HG03354 (cell line): ENCODE data around the gene TLE6.
"Not testable (repeated sequence)": the region's sequence is repeated elsewhere in the genome, so short reads cannot be mapped to it uniquely, and the experiment has no call there.

Source experiments
- ATAC-seq: cut with Tn5 transposase; IDR thresholded peaks from one replicate; pipeline ENCODE4 v1.9.1; 2021; ENCODE audit warnings: mild to moderate bottlenecking; ENCODE audit not compliant: unreplicated experiment, poor library complexity, severe bottlenecking

TLE6 gene

DNA sequence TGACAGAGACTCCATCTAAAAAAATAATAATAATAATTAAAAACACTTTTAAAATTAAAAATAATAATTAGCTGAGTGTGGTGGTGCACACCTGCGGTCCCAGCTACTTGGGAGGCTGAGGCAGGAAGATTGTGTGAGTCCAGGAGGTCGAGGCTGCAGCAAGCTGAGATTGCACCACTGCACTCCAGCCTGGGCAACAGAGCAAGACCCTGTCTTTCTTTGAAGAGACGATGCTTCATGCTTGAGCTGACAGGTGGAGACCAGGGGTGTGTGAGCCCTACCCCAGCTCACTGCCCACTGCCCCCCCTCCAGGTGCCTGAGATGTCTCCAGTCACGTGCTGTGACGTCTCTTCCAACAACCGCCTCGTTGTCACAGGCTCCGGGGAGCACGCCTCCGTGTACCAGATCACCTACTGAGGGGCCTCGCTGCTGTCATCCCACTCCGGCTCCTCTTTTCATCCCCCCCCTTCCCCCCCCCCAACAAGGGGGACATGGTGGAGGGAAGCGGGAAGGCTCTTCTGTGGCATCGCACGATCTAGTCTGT, 17.3 kb downstream of the TLE6 start:
- no peak for ATAC-seq

DNA sequence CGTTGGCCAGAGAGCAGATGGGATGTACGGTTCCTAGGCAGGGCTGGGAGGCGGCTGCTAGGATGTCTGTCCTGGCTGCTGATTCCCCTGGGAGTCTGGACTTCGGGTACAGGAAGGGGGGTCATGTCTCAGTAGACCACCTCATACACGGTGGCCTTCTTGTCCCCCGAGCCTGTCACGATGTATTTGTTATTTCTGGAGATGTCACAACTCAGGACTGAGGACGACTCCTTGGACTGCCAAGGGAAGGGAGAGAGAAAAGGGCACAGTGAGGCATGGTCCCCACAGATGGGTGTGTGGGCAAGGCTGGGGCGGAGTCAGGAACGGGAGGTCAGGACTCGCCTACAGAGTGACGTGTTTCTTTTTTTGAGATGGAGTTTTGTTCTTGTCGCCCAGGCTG, 20.4 kb downstream of the TLE6 start:
- no peak for ATAC-seq

- no peak for ATAC-seq
Measured at GRCh38 chr19:2998642-2999041, 21.3 kb downstream of the TLE6 start.

DNA sequence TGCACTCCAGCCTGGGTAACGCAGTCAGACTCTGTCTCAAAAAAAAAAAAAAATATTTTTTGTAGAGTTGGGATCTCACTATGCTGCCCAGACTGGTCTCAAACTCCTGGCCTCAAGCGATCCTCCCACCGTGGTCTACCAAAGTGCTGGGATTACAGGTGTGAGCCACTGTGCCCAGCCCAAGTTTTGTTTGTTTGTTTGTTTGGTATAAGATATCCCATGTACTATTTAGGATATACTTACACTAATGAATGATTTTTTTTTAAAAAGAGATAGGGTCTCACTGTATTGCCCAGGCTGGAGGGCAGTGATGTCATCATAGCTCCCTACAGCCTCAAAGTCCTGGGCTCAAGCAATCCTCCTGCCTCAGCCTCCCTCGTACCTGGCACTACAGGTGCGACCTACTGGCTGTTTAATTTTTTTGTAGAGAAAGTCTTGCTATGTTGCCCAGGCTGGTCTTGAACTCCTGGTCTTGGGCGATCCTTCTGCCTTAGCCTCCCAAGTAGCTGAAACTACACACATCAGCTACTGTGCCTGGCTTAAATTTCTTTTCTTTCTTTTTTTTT, 24.0 kb downstream of the TLE6 start:
- no peak for ATAC-seq

GRCh38 chr19:3003046-3003445, 25.7 kb downstream of the TLE6 start:
- no peak for ATAC-seq

- no peak for ATAC-seq
Measured at GRCh38 chr19:3004522-3004921, 27.2 kb downstream of the TLE6 start.

DNA sequence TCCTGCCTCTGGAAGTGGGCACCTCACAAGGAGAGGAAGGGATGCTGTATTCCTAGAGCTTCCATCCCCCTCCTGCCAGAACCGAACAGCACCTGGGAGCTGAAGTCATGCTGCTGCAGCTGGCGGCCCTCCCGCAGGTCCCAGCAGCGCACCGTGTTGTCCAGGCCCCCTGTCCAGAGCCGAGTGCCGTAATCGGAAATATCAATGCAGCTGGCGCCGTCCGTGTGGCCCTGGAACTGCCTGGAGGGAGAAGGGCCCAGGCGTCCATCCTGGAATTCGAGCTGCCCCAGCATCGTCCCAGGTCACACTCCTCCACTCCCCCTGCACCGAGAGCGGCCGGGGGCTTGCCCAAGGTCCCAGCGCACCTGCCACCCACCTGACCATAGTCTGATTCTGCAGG, 28.0 kb downstream of the TLE6 start:
- no peak for ATAC-seq

DNA sequence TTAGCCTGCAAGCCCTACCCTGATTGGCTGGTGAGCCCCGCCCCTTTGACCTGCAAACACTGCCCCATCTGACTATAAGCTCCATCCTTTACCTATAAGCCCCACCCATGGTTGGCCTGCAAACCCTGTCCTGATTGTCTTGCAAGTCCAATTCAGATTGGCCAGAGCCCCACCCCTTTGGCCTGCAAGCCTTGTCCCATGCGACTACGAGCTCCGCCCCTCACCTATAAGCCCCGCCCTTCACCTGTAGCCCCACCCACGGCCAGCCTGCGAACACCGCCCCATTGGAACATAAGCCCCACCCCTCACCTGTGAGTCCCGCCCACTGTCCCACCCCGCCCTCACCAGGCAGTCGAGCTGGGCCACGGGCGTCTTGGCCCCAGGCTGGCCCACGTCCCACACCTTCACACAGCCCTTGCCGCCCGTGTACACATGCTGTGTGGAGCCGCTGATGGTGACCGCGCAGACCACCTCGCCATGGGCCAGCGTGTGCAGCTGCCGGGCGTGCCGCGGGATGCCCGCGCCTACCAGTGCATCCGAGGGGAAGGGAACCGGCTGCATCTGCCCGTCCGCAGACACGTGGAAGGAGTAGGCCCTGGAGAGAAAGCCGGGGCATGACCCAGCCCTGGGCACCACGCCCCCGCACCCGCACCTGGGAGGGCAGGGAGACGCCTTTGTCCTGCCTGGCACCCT, 28.9 kb downstream of the TLE6 start:
- no peak for ATAC-seq

DNA sequence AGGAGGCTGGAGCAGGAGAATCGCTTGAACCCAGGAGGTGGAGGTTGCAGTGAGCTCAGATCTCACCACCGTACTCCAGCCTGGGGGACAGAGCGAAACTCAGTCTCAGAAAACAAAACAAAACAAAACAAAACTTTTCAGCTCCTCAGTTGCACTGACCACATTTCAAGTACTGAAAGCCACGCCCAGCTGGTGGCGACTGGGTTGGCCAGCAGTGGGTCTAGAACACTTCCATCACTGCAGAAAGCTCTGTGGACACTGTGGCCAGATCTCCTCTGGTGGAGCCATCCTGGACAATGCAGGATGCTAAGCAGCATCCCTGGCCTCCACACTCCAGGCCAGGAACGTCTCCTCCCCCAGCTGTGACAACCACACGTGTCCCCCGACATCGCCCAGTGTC, 30.6 kb downstream of the TLE6 start:
- no peak for ATAC-seq

GRCh38 chr19:3008994-3009393, 31.6 kb downstream of the TLE6 start:
- no peak for ATAC-seq

GRCh38 chr19:3010871-3011270, 33.5 kb downstream of the TLE6 start:
- no peak for ATAC-seq

DNA sequence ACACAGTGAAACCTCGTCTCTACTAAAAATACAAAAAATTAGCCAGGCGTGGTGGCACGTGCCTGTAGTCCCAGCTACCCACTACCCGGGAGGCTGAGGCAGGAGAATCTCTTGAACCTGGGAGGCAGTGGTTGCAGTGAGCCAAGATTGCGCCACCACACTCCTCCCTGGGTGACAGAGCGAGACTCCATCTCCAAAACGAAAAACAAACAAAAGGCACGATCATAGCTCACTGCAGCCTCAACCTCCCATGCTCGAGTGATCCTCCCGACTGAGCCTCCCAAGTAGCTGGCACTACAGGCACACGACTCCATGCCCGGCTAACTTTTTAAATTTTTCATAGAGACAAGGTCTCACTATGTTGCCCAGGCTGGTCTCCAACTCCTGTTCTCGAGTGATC, 34.7 kb downstream of the TLE6 start:
- ATAC-seq = not testable (repeated sequence)

GRCh38 chr19:3012621-3013262, 35.4 kb downstream of the TLE6 start:
- ATAC-seq = no peak

GRCh38 chr19:3013263-3013725, 35.9 kb downstream of the TLE6 start:
- no peak for ATAC-seq

DNA sequence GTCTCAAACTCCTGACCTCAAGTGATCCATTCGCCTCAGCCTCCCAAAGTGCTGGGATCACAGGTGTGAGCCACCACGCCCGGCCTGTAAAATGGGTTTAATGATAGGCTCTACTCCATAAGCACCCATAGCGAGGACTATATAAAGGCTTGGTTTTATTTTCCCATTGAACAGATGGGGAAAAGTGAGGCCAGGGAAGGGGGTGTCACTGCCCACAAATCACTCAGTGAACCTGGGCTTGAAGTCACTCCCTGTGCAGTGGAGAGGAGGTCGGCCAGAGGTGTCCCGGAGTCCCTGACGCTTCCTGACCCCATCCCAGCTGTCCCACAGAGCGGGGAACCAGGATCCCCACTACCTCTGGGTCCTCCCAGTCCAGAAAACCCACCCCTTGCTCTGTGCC, 36.8 kb downstream of the TLE6 start:
- ATAC-seq = no peak

DNA sequence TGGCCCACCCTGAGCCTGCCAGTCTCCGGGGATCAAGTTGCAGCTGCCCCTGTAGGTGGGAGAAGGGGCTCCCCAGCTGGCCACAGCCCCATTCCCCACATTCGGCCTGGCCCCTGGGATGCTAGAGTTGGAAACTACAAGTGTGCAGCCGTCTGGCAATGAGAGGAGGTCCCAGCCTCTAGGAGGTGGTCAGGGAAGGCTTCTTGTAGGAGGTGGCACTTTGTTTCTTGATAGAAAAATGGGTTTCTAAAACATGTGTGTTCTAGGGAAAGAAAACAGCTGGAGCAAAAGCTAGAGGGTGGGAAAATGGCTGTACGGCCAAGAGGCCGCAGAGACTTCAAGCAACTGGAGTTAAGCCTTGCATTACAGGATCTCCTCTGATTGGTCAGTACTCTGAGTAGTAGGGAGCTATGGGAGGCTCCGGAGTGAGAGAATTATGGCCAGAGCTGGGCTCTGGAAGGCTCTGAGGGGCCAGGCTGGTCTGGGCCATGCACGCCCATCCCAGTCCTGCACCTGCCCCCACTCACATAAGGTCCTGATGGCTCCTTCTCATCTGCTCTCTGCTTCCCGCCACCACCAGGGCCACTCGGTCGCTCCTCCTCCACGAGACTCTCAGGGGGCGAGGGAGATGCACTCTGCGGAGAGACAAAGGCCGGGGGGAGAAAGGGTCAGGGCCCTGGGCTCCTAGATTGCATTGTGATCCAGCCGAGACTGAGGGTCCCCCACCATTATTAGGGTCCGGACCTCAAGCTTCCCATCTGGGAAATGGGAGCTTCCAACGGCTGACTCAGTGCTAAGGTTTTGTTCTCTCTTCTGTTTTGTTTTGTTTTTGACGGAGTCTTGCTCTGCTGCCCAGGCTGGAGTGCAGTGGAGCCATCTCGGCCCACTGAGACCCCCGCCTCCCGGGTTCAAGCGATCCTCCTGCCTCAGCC, 38.0 kb downstream of the TLE6 start:
- ATAC-seq = no peak

DNA sequence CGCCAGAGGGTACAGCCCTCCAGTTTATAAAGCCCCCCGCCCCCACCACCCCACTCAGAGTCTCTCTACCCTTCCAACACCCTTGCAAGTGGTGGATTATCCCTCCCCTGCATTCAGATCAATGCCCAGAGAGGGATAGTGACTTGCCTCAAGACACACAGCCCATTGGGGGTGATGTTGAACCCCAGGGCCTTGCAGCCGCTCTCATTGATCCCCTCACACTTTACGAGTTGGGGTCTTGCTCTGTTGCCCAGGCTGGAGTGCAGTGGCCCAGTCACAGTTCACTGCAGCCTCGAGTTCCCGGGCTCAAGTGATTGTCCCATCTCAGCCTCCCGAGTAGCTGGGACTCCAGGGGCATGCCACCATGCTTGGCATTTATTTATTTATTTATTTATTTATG, 40.6 kb downstream of the TLE6 start:
- ATAC-seq = no peak

GRCh38 chr19:3019211-3019854, 42.0 kb downstream of the TLE6 start:
- no peak for ATAC-seq

DNA sequence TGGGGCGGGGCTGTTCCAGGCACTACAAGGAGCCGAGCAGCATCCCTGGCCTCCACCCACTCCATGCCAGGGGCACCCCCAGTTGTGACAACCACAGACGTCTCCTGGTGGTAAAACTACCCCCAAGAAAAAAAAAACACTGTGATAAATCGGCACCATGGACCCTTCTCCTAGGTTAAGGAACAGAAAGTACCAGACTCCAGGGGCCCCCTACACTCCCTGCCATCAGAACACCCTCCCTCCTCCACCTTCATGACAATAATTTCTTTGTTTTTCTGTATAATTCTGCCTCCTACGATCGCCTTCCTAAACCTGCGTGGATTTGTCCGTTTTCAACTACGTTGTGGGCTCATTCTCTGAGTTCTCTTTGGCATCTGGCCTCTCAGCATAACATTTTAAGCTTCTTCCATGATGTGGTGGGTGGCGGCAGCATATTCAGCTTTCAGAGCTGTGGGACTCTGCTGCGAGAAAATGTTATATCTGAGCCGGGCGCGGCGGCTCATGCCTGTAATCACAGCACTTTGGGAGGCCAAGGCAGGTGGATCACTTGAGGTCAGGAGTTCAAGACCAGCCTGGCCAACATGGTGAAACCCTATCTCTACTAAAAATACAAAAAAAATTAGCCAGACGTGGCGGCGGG, 43.1 kb downstream of the TLE6 start:
- ATAC-seq = no peak
